ENCODE measurements around the gene PWP1.

The PWP1 gene

DNA sequence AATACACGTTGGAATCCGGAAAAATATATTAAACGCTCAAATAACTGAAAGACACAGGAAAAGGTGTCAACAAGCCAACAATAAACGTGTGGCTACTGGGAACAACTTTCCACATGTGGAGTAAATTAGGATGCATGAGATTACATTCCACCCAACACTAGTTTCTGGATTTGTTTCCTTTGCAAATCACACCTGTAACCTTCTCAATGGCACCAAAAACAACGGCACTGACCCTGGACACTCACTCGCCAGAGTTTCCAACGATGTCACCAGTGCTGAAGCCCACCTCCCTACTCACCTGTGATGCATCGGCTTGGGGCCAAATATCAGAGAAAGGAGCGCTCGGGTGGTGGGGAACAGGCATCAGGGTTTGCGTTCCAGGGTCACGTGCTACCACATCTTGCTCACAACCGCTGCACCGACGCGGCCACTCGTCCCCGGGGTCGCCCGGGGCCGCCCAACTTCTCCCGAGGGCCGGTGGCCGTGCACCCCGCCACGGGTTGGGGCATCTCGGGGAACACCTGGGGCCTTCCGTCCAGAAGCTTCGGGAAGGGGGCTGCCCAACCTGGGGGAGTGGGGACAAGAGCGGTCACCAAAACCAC, 74.7 kb downstream of the PWP1 start:
- peak overlapping the region; percentile 92 for H3K4me3 ChIP-seq (ENCODE audit: low read length)
- TF ChIP-seq, protein P1, sequence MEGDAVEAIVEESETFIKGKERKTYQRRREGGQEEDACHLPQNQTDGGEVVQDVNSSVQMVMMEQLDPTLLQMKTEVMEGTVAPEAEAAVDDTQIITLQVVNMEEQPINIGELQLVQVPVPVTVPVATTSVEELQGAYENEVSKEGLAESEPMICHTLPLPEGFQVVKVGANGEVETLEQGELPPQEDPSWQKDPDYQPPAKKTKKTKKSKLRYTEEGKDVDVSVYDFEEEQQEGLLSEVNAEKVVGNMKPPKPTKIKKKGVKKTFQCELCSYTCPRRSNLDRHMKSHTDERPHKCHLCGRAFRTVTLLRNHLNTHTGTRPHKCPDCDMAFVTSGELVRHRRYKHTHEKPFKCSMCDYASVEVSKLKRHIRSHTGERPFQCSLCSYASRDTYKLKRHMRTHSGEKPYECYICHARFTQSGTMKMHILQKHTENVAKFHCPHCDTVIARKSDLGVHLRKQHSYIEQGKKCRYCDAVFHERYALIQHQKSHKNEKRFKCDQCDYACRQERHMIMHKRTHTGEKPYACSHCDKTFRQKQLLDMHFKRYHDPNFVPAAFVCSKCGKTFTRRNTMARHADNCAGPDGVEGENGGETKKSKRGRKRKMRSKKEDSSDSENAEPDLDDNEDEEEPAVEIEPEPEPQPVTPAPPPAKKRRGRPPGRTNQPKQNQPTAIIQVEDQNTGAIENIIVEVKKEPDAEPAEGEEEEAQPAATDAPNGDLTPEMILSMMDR (conservative IDR thresholded peaks at IDR 0.05; ENCODE audit: low read length), result no peak
- DNase-seq (ENCODE audit: low read depth), result peak; percentile 6

DNA sequence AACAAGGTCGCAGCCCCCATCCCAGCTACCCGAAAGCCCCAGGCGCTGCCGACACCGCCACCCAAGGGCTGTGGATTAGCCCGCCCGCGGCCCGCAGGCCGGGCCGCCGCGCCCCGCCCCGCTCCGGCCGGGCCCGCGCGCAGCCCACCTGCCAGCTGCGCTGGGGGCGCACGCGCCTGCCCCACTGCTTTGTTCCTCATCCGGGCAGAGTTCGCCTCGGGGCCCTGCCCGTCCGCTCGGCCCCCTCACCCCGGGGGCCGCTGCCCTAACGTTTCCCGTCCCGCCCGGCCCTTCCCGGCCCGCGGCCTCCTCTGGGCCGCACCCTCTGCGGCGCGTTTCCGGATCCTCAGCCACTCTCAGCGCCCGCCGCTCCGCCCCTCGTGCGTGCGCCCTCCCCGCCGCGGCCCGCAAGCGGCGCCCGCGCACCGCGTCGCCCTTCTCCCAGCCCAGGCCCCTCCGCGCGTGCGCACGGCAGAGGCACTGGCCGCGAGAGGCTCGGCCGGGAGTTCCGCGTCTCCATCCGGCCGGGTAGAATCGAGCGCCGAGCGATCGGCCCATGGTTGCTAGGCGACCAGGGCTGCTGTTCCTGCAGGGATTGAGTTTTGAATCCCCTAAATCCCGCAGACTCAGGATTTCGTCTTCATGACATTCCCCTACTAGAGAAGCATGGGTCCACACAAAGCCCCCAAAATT, 75.4 kb downstream of the PWP1 start, which contains the start of gene PRDM4:
PRDM4 (minus strand) TSS at position 329 of the 693 bp plus-strand sequence. CDS start 622 bp downstream, outside the sequence.
- H3K4me3 ChIP-seq (ENCODE audit: low read length), result peak within 1 kb of the TSS; percentile 92
- TF ChIP-seq, protein P1 (conservative IDR thresholded peaks at IDR 0.05; ENCODE audit: low read length), result no peak
- peak; percentile 93 for DNase-seq (ENCODE audit: low read depth)

DNA sequence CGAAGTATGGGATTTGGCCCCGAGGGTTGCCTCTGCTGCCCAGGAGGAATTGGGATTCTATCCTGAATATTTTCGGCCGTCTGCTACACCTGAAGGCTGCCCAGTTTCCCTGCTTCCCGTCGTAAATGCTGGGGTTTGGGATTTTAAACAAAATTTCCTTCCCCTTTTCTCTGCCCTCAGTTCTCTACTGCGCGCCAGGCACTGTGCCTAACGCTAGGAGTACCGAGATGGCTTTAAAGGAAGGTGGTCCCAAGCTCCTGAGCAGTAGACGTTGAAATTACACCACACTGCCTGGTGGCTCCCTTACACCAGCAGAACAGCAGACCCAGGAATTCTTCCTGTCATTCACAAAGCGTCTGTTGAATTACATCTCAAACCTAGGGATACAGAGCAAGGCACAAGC, 75.9 kb downstream of the PWP1 start:
- TF ChIP-seq, protein P1 (conservative IDR thresholded peaks at IDR 0.05; ENCODE audit: low read length), result 0 out of 2 replicates have a peak, but pooled peaks have one; percentile 1
- H3K4me3 ChIP-seq (ENCODE audit: low read length), result peak overlapping the region; percentile 67
- no peak for DNase-seq (ENCODE audit: low read depth)

Measured in AG10803 (cell line).